ENCODE measurements around the gene BTBD8.
A peak's percentile ranks its signal among the peaks of the same experiment; 100 is the strongest.

The BTBD8 gene

GRCh38 chr1:92085727-92086126 lies 5.6 kb downstream of the BTBD8 start:
- TF ChIP-seq SPI1 (IDR thresholded peaks at IDR 0.05; ENCODE audit: low read depth, low read length) (no peak), PAX5 (IDR thresholded peaks at IDR 0.05; ENCODE audit: insufficient read depth, low read length, severe bottlenecking) (no peak), TAF1 (IDR thresholded peaks at IDR 0.05; ENCODE audit: low read depth, low read length) (no peak), POU2F2 (IDR thresholded peaks at IDR 0.05; ENCODE audit: low read depth, low read length) (no peak), POLR2A (IDR thresholded peaks at IDR 0.05; ENCODE audit: low read depth, low read length) (no peak), POLR2AphosphoS5 (IDR thresholded peaks at IDR 0.05; ENCODE audit: low read depth, low read length) (no peak)
- no peak for DNase-seq (ENCODE audit: insufficient read length, low spot score)
- no peak for FAIRE-seq

- FAIRE-seq = no peak
- no peak for TF ChIP-seq POLR2A (IDR thresholded peaks at IDR 0.05; ENCODE audit: low read depth, low read length)
- TF ChIP-seq POU2F2 (IDR thresholded peaks at IDR 0.05; ENCODE audit: low read depth, low read length) = no peak
- no peak for TF ChIP-seq SPI1 (IDR thresholded peaks at IDR 0.05; ENCODE audit: low read depth, low read length)
- TF ChIP-seq TAF1 (IDR thresholded peaks at IDR 0.05; ENCODE audit: low read depth, low read length) = no peak
- TF ChIP-seq POLR2AphosphoS5 (IDR thresholded peaks at IDR 0.05; ENCODE audit: low read depth, low read length) = no peak
- TF ChIP-seq PAX5 (IDR thresholded peaks at IDR 0.05; ENCODE audit: insufficient read depth, low read length, severe bottlenecking) = no peak
These were observed 7.4 kb downstream of the BTBD8 start for GRCh38 chr1:92087542-92087941.

GRCh38 chr1:92091625-92092024 lies 11.5 kb downstream of the BTBD8 start:
- FAIRE-seq = no peak
- no peak for DNase-seq (ENCODE audit: insufficient read length, low spot score)
- TF ChIP-seq PAX5 (IDR thresholded peaks at IDR 0.05; ENCODE audit: insufficient read depth, low read length, severe bottlenecking) = no peak
- no peak for TF ChIP-seq POLR2A (IDR thresholded peaks at IDR 0.05; ENCODE audit: low read depth, low read length)
- TF ChIP-seq POLR2AphosphoS5 (IDR thresholded peaks at IDR 0.05; ENCODE audit: low read depth, low read length) = no peak
- no peak for TF ChIP-seq POU2F2 (IDR thresholded peaks at IDR 0.05; ENCODE audit: low read depth, low read length)
- no peak for TF ChIP-seq TAF1 (IDR thresholded peaks at IDR 0.05; ENCODE audit: low read depth, low read length)
- no peak for TF ChIP-seq SPI1 (IDR thresholded peaks at IDR 0.05; ENCODE audit: low read depth, low read length)

More at GRCh38 chr1:92087542-92087941, 7.4 kb downstream of the BTBD8 start:
- DNase-seq (ENCODE audit: insufficient read length, low spot score) = no peak

GRCh38 chr1:92094090-92094489 lies 13.9 kb downstream of the BTBD8 start:
- DNase-seq (ENCODE audit: insufficient read length, low spot score) = no peak
- no peak for FAIRE-seq
- TF ChIP-seq POLR2AphosphoS5 (IDR thresholded peaks at IDR 0.05; ENCODE audit: low read depth, low read length) = no peak
- TF ChIP-seq PAX5 (IDR thresholded peaks at IDR 0.05; ENCODE audit: insufficient read depth, low read length, severe bottlenecking) = no peak
- no peak for TF ChIP-seq SPI1 (IDR thresholded peaks at IDR 0.05; ENCODE audit: low read depth, low read length)
- TF ChIP-seq TAF1 (IDR thresholded peaks at IDR 0.05; ENCODE audit: low read depth, low read length) = no peak
- TF ChIP-seq POU2F2 (IDR thresholded peaks at IDR 0.05; ENCODE audit: low read depth, low read length) = no peak
- TF ChIP-seq POLR2A (IDR thresholded peaks at IDR 0.05; ENCODE audit: low read depth, low read length) = no peak

- no peak for FAIRE-seq
- TF ChIP-seq POU2F2 (IDR thresholded peaks at IDR 0.05; ENCODE audit: low read depth, low read length) (no peak), PAX5 (IDR thresholded peaks at IDR 0.05; ENCODE audit: insufficient read depth, low read length, severe bottlenecking) (no peak), POLR2A (IDR thresholded peaks at IDR 0.05; ENCODE audit: low read depth, low read length) (no peak), POLR2AphosphoS5 (IDR thresholded peaks at IDR 0.05; ENCODE audit: low read depth, low read length) (no peak), SPI1 (IDR thresholded peaks at IDR 0.05; ENCODE audit: low read depth, low read length) (no peak), TAF1 (IDR thresholded peaks at IDR 0.05; ENCODE audit: low read depth, low read length) (no peak)
- no peak for DNase-seq (ENCODE audit: insufficient read length, low spot score)
These were observed 14.4 kb downstream of the BTBD8 start for GRCh38 chr1:92094595-92094994.

- TF ChIP-seq PAX5 (IDR thresholded peaks at IDR 0.05; ENCODE audit: insufficient read depth, low read length, severe bottlenecking) (no peak), POU2F2 (IDR thresholded peaks at IDR 0.05; ENCODE audit: low read depth, low read length) (no peak), SPI1 (IDR thresholded peaks at IDR 0.05; ENCODE audit: low read depth, low read length) (no peak), POLR2A (IDR thresholded peaks at IDR 0.05; ENCODE audit: low read depth, low read length) (no peak), TAF1 (IDR thresholded peaks at IDR 0.05; ENCODE audit: low read depth, low read length) (no peak), POLR2AphosphoS5 (IDR thresholded peaks at IDR 0.05; ENCODE audit: low read depth, low read length) (no peak)
- DNase-seq (ENCODE audit: insufficient read length, low spot score) (no peak), FAIRE-seq (no peak)
These were observed 15.7 kb downstream of the BTBD8 start for GRCh38 chr1:92095874-92096273.

- no peak for DNase-seq (ENCODE audit: insufficient read length, low spot score)
- TF ChIP-seq TAF1 (IDR thresholded peaks at IDR 0.05; ENCODE audit: low read depth, low read length) = no peak
- 0 out of 2 replicates have a peak, but pooled peaks have one; percentile 22 for TF ChIP-seq SPI1 (IDR thresholded peaks at IDR 0.05; ENCODE audit: low read depth, low read length)
- FAIRE-seq = no peak
These were observed 16.2 kb downstream of the BTBD8 start for GRCh38 chr1:92096317-92096716.

- DNase-seq (ENCODE audit: insufficient read length, low spot score) (no peak), FAIRE-seq (no peak)
- no peak for TF ChIP-seq POLR2A (IDR thresholded peaks at IDR 0.05; ENCODE audit: low read depth, low read length)
- no peak for TF ChIP-seq SPI1 (IDR thresholded peaks at IDR 0.05; ENCODE audit: low read depth, low read length)
- TF ChIP-seq TAF1 (IDR thresholded peaks at IDR 0.05; ENCODE audit: low read depth, low read length) = no peak
- no peak for TF ChIP-seq POLR2AphosphoS5 (IDR thresholded peaks at IDR 0.05; ENCODE audit: low read depth, low read length)
- no peak for TF ChIP-seq PAX5 (IDR thresholded peaks at IDR 0.05; ENCODE audit: insufficient read depth, low read length, severe bottlenecking)
These were observed 25.5 kb downstream of the BTBD8 start for GRCh38 chr1:92105546-92106081.

- FAIRE-seq (no peak), DNase-seq (ENCODE audit: insufficient read length, low spot score) (no peak)
- no peak for TF ChIP-seq SPI1 (IDR thresholded peaks at IDR 0.05; ENCODE audit: low read depth, low read length)
- no peak for TF ChIP-seq TAF1 (IDR thresholded peaks at IDR 0.05; ENCODE audit: low read depth, low read length)
- TF ChIP-seq POLR2AphosphoS5 (IDR thresholded peaks at IDR 0.05; ENCODE audit: low read depth, low read length) = no peak
- TF ChIP-seq PAX5 (IDR thresholded peaks at IDR 0.05; ENCODE audit: insufficient read depth, low read length, severe bottlenecking) = no peak
- no peak for TF ChIP-seq POLR2A (IDR thresholded peaks at IDR 0.05; ENCODE audit: low read depth, low read length)
- no peak for TF ChIP-seq POU2F2 (IDR thresholded peaks at IDR 0.05; ENCODE audit: low read depth, low read length)
These were observed 28.5 kb downstream of the BTBD8 start for GRCh38 chr1:92108631-92109030.

GRCh38 chr1:92117526-92117925 lies 37.4 kb downstream of the BTBD8 start:
- no peak for TF ChIP-seq POU2F2 (IDR thresholded peaks at IDR 0.05; ENCODE audit: low read depth, low read length)
- TF ChIP-seq TAF1 (IDR thresholded peaks at IDR 0.05; ENCODE audit: low read depth, low read length) = no peak
- no peak for TF ChIP-seq POLR2AphosphoS5 (IDR thresholded peaks at IDR 0.05; ENCODE audit: low read depth, low read length)
- FAIRE-seq (no peak), DNase-seq (ENCODE audit: insufficient read length, low spot score) (no peak)
